Smooth muscle cell (in vitro differentiated cells): ENCODE results near the gene NRAP. TPM values are rescaled to one million over a fixed set of nuclear protein-coding genes. Genes with fewer than 3 reads are reported as not detected.

ENCODE experiments used
- DNase-seq: peaks from one replicate; lab custom pipeline; 2025; ENCODE audit not compliant: unreplicated experiment; lab: John Stamatoyannopoulos, UW
- H2AFZ ChIP-seq: fragments of 200-600 bp; sonication (generic); 2 replicates; pipeline ENCODE4 v1.6.0; 2016; ENCODE audit warnings: antibody characterized with exemption, low read depth, mild to moderate bottlenecking
- H3F3A ChIP-seq: fragments of 200-600 bp; sonication (generic); 2 replicates; pipeline ENCODE4 v1.6.0; 2017; ENCODE audit warnings: antibody characterized with exemption, low read depth
- H3K27ac ChIP-seq: fragments of 200-600 bp; sonication (generic); 2 replicates; pipeline ENCODE4 v1.5.1; 2016; ENCODE audit warnings: low read depth, mild to moderate bottlenecking
- H3K27me3 ChIP-seq: fragments of 200-600 bp; sonication (generic); 2 replicates; pipeline ENCODE4 v1.6.1; 2016; ENCODE audit warnings: low read depth, mild to moderate bottlenecking
- H3K36me3 ChIP-seq: fragments of 200-600 bp; sonication (generic); 2 replicates; pipeline ENCODE4 v1.5.1; 2016; ENCODE audit warnings: low read depth
- H3K4me1 ChIP-seq: fragments of 200-600 bp; sonication (generic); 2 replicates; pipeline ENCODE4 v1.5.1; 2016; ENCODE audit warnings: low read depth
- H3K4me2 ChIP-seq: fragments of 200-600 bp; sonication (generic); 2 replicates; pipeline ENCODE4 v1.6.0; 2016; ENCODE audit warnings: mild to moderate bottlenecking
- H3K4me3 ChIP-seq: fragments of 200-600 bp; sonication (generic); 2 replicates; pipeline ENCODE4 v1.5.1; 2016; ENCODE audit warnings: mild to moderate bottlenecking
- H3K79me2 ChIP-seq: fragments of 200-600 bp; sonication (generic); 2 replicates; pipeline ENCODE4 v1.6.0; 2016; ENCODE audit warnings: low read depth, mild to moderate bottlenecking
- H3K9ac ChIP-seq: fragments of 200-600 bp; sonication (generic); 2 replicates; pipeline ENCODE4 v1.6.0; 2016; ENCODE audit warnings: low read depth
- H3K9me3 ChIP-seq: fragments of 200-600 bp; sonication (generic); replicated peaks from 2 replicates; pipeline ENCODE4 v1.5.1; 2016; ENCODE audit warnings: low read depth
- H4K20me1 ChIP-seq: fragments of 200-600 bp; sonication (generic); 2 replicates; pipeline ENCODE4 v1.6.0; 2016; ENCODE audit warnings: low read depth
- WGBS: methylation state at CpG from one replicate; pipeline ENCODE4 v1.1.7; 2016; ENCODE audit warnings: low lambda C conversion rate; 5-methylcytosine and 5-hydroxymethylcytosine counted together
- polyA plus RNA-seq: library from polyadenylated mRNA; unstranded; fragments of >200 nt; fragmentation: Nextera tagmentation; extraction: Ambion mirVana; gene quantifications from 2 replicates; pipeline ENCODE4 v1.2.1, GENCODE V29; 2016
- total RNA-seq: library from RNA; depleted of rRNA; stranded (reverse); fragments of >200 nt; gene quantifications from 2 replicates; pipeline ENCODE4 v1.2.3, GENCODE V29; 2014
- TF ChIP-seq, protein P1 (sequence below): fragments of 200-600 bp; sonication (generic); IDR thresholded peaks from 2 replicates; pipeline ENCODE4 v1.5.1; 2017; ENCODE audit warnings: borderline replicate concordance, mild to moderate bottlenecking, antibody characterized with exemption; ENCODE audit not compliant: insufficient read depth, poor library complexity, severe bottlenecking

NRAP gene
- total and polyA plus RNA-seq, 2 experiments from 2014 or later: not detected

DNA sequence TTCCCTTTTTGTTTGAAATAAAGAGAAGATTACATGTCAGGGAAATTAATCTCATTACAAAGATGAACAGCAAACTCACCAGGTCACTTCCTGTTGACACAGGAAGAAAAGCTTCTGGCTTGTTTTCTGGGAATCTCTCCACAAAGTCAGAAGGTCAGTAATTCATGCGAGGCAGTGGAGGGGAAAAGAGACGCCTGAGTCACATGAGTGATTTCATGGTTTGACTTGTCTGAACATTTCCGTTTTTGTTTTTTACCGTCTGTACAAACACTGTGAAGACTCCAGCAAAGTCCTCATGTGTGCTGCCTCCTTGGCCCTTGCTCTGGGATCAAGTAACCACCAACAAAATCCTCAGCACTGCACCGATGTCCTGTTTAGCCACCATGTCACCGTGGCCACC, 113.5 kb downstream of the NRAP start:
- H3K9me3 ChIP-seq: no peaks in the 10 kb centered on the region
- no peaks in the 10 kb centered on the region for H4K20me1 ChIP-seq
- H3K36me3 ChIP-seq: no peaks in the 10 kb centered on the region
- H3K4me1 ChIP-seq: peaks cover 11% of the 10 kb centered on the region
- H3F3A ChIP-seq: no peaks in the 10 kb centered on the region
- H3K4me3 ChIP-seq: no peak overlapping the region
- TF ChIP-seq, protein P1, sequence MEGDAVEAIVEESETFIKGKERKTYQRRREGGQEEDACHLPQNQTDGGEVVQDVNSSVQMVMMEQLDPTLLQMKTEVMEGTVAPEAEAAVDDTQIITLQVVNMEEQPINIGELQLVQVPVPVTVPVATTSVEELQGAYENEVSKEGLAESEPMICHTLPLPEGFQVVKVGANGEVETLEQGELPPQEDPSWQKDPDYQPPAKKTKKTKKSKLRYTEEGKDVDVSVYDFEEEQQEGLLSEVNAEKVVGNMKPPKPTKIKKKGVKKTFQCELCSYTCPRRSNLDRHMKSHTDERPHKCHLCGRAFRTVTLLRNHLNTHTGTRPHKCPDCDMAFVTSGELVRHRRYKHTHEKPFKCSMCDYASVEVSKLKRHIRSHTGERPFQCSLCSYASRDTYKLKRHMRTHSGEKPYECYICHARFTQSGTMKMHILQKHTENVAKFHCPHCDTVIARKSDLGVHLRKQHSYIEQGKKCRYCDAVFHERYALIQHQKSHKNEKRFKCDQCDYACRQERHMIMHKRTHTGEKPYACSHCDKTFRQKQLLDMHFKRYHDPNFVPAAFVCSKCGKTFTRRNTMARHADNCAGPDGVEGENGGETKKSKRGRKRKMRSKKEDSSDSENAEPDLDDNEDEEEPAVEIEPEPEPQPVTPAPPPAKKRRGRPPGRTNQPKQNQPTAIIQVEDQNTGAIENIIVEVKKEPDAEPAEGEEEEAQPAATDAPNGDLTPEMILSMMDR: no peak
- no peak for DNase-seq
- H3K79me2 ChIP-seq: no peaks in the 10 kb centered on the region
- no peak overlapping the region for H3K4me2 ChIP-seq
- no peak overlapping the region for H3K27ac ChIP-seq
- H3K9ac ChIP-seq: no peak overlapping the region
- WGBS: 82% methylated on average over 6 of the region's 6 CpGs
- no peak overlapping the region for H2AFZ ChIP-seq
- peaks cover 10% of the 10 kb centered on the region for H3K27me3 ChIP-seq

DNA sequence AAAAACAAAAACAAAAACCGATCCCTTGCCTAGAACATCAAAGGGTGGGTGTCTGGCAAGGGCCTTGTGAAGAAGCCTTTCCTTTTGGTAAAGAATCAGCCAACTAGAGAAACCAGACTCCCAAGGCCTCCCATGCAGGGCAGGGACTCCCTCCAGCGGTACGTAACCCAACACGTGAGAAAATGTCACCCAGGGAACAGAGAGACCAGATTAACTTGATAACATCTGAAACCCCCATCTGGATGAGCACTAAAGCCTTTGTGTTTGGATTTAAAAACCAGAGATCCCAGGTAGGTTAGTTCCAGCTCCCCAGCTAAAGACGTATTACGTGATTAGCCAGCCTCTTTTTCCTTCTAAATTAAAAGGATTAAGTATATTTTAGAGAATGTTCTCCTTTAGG, 114.0 kb downstream of the NRAP start:
- TF ChIP-seq, protein P1: no peak
- Histone ChIP-seq H3K79me2 (no peaks in the 10 kb centered on the region), H3F3A (no peaks in the 10 kb centered on the region), H3K36me3 (no peaks in the 10 kb centered on the region), H3K4me1 (peaks cover 6% of the 10 kb centered on the region), H3K9me3 (no peaks in the 10 kb centered on the region), H3K27ac (no peak overlapping the region), H3K9ac (no peak overlapping the region), H3K27me3 (peaks cover 10% of the 10 kb centered on the region), H3K4me2 (no peak overlapping the region), H3K4me3 (no peak overlapping the region), H2AFZ (no peak overlapping the region), H4K20me1 (no peaks in the 10 kb centered on the region)
- no peak for DNase-seq
- WGBS: 80% methylated on average over 6 of the region's 6 CpGs

DNA sequence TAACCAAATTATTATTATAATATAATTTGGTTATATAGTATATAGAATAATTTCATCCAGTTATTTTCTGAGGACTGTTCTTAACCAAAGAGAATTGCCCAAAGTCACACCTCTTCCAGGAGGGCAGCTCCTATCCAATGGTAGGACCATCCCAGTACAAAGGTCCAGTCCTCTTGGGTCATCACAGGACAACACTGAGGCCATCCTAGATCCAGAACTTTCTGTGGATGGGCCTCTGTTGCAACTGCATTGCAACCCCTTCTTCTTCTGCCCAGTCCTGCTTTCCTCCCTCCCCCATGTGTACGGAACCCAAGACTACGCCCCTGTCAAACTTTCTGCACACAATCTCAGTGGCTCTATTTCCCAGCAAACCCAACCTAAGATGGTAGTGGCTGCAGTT, 116.4 kb downstream of the NRAP start:
- H3K4me2 ChIP-seq: no peak overlapping the region
- H3K4me3 ChIP-seq: no peak overlapping the region
- H3K9ac ChIP-seq: no peak overlapping the region
- no peak overlapping the region for H3K27ac ChIP-seq
- H4K20me1 ChIP-seq: no peaks in the 10 kb centered on the region
- no peaks in the 10 kb centered on the region for H3K79me2 ChIP-seq
- no peak for DNase-seq
- TF ChIP-seq, protein P1: no peak
- no peaks in the 10 kb centered on the region for H3K9me3 ChIP-seq
- 97% methylated on average over 2 of the region's 2 CpGs for WGBS
- H3K36me3 ChIP-seq: no peaks in the 10 kb centered on the region
- H2AFZ ChIP-seq: no peak overlapping the region
- peaks cover 20% of the 10 kb centered on the region for H3K27me3 ChIP-seq
- H3K4me1 ChIP-seq: no peaks in the 10 kb centered on the region
- no peaks in the 10 kb centered on the region for H3F3A ChIP-seq

DNA sequence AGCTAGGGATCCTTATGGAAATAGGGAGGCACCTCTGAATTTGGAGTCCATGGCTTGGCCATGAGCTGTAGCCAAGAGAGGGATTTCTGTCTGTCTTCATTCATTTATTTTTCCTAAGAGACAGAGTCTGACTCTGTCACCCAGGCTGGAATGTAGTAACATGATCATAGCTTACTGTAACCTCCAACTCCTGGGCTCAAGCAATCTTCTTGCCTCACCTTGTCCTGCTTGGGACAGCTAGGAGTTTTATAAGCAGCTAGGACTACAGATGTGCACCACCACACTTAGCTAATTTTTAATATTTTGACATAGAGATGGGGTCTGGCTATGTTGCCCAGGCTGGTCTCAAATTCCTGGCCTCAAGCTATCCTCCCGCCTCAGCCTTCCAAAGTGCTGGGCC, 119.4 kb downstream of the NRAP start:
- Histone ChIP-seq H3K27ac (no peak overlapping the region), H3K79me2 (no peaks in the 10 kb centered on the region), H3K4me2 (no peak overlapping the region), H2AFZ (no peak overlapping the region), H3K36me3 (no peaks in the 10 kb centered on the region), H3K4me1 (no peaks in the 10 kb centered on the region), H4K20me1 (no peaks in the 10 kb centered on the region), H3K4me3 (no peak overlapping the region), H3K9ac (no peak overlapping the region), H3K9me3 (no peaks in the 10 kb centered on the region), H3K27me3 (peaks cover 20% of the 10 kb centered on the region), H3F3A (no peaks in the 10 kb centered on the region)
- 95% methylated on average over 1 of the region's 1 CpG for WGBS
- TF ChIP-seq, protein P1: no peak
- no peak for DNase-seq
